Iris pigment epithelial cell (primary cell): ENCODE measurements around the gene CLEC16A.

Source experiments
- DNase-seq: peaks from one replicate; pipeline ENCODE4 v3.0.0-alpha.2; 2011; ENCODE audit warnings: low read depth

CLEC16A gene

DNA sequence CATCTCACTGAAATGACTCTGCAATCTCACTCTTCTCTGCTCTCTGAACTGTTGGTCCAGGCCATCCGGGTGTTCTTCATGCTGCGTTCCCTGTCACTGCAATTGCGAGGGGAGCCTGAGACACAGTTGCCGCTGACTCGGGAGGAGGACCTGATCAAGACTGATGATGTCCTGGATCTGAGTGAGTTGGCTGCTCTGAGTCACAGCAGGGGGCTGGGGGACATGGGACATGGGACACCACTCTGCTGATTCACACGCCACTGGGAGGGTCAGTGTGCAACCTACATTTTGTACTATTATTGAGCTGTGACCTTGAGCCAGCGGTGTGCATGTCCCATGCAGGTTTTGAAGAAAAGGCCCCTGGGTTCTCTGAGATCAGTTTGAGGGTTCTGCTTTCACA lies 116.5 kb downstream of the CLEC16A start:
- no peak for DNase-seq

DNA sequence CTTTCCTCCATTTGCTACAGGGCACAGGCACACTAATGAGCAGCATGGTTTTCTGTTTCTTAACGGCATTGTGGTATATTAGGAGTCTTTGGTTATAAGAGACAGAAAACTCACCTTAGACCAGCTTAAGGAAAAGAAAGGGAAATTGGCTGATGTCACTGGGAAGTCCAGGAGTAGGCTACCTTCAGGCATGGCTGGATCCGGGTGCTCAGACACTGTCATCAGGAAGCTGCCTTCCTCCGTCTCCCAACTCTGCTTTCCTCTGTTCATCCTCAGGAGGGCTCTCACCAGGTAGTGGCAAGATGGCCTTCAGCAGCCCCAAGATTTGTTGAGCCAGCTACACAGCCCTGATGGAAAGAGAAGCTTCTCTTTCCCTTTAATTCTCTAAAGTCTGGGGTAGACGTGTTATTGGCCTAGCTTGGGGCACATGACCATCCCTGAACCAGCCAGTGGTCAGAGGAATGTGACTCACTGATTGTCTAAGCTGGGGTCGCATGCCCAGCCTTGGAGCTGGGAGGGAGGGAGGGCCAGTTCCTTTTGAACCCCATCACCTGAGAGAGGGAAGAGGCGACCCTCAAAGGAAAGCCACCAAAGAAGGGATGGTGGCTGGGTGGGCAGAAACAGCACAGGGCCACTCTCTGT lies 117.4 kb downstream of the CLEC16A start:
- no peak for DNase-seq

DNA sequence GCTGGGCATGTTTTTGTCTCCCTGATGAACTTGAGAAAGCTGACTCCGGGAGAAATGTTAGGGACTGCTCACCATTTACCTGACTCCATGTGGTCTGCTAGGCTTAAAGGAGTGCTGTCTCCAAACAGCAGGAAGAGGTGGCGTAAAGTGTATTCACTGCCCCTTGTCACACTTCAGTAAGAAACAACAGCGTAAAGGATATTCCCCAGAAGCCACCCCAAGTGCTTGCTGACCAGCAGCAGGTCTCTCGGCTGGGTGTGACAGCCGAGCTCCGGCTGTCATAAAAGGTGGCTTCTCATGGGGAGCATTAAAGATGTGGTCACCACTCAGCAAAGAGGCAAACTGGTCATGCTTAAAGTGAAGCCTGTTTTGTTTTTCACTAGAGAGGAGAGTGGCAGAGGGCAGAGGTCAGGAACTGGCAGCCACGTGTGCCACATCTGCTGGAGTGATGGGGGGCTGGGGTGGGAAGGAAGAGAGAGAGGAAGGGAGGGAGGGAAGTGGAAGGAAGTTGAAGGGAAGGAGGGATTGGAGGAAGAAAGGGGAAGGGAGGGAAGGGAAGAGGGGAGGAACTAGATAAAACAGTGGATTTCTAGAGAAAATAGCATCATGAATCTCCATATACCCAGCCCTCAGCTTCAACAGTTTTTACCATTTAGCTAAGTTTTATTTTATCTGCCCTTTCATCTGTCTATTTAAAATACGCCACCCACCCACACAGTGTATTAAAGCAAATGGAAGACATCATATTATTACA lies 119.3 kb downstream of the CLEC16A start:
- DNase-seq = no peak

DNA sequence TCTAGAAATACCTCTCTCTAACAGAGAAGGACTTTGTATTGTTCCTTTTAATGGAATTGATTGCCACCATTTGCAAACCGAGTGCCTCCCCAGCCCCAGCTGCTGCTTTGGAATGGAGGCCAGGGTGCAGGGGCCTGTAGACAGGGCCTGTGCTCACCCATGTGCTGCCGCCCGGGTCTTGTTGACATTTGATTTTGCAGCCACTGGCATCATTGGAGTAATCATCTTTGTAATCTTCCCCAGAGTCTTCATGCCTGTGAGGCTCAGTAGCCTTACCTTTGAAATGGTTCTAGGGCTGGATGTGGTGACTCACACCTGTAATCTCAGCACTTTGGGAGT lies 119.8 kb downstream of the CLEC16A start:
- no peak for DNase-seq

DNA sequence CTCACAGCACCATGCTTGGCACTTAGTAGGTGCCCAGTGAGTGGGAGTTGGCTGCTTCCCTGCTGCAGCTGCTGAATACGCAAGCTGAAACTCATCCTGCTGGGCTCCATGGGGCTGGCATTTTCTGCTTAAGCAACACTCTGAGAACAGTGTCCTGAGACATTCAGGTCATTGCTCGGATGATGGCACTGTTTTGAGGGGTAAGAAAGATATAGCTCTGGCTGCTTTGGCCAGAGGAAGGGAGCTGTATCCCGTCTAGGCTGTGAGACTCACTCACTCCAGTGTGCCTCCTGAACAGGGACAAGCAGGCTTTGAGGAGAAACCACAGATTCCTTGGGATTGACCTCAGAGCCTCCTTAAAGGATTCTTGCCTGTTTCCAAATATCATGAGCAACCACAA lies 120.5 kb downstream of the CLEC16A start:
- no peak for DNase-seq

DNA sequence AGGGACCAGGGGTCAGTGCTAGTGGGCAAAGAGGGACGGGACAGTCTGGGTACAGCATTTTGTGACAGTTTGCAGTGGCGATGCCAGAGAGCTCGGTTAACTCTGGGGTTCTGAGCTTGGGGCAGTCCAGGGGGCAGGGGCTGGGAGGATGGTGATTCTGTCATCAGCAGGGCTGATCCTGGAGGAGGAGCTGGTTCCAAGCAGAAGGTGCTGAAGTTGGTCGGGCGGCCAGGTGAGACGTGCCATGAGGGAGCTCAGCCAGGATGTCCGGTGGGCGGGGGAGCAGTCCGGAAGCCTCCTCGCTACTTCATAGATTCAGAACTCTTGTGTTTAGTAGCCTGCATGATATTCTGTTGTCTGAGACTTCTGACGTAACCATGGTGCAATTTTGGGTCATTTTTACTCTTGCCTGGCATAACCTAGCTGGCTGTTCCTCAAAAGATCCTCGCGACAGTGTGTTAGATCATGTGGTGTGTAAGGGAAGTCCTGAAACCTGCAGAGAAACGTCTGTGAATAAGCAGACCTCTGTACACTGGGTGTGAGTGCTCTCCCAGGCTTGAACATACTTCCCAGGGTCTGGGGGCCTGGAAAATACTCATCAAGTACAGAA lies 122.0 kb downstream of the CLEC16A start:
- DNase-seq = no peak

DNA sequence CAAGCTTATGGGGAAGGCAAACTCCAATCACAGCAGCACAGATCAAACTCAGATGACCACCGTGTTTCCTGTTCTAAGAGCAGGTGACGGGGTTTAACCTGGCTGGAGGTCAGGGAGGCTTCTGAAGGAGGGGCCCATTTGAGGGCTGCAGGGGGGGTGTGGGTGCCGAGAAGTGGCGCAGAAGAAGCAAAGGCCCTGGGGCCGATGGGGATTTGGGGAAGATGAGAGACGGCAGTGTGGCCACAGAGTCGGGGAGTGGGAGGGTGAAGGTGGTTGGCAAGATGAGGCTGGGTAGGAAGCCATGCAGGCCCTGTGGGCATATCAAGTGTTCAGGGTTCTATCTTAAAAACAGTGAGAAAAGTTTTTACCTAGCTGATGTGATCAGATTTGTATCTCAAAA lies 122.9 kb downstream of the CLEC16A start:
- no peak for DNase-seq

DNA sequence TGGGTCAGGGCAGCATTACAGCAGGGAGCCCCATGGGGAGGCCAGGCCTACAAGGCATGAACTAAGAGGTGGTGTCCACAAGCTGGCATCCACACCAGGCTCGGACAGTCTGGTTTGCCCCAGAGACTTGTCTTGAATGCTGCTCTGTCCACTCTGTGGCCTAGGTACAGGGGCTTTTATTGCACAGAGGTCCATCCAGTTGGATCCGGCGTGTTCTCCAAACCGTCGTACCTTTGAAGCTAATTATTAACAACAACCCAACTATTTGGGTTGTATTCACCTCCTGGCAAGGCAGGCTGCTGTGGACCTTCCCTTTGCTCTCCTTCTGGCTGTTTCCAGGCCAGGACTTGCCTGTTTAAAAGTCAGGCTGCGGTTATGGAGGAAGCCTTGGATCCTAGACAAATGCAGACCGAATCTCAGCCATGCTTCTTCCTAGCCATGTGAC lies 123.4 kb downstream of the CLEC16A start:
- no peak for DNase-seq

DNA sequence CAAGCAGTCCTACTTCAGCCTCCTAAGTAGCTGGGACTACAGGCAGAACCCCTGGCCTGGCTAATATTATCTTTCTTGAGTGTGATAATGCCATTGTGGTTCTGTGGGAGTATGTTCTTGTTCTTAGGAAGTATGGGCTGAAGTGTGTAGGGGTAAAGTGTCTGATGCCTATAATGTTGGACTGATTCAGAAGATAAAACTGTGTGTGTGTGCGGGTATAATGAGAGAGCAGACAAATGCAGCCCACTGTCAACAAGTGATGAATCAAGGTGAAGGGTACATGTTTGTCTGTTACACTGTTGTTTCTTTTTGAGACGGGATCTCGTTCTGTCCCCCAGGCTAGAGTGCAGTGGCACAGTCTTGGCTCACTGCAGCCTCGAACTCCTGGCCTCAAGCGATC lies 127.5 kb downstream of the CLEC16A start:
- DNase-seq = no peak

DNA sequence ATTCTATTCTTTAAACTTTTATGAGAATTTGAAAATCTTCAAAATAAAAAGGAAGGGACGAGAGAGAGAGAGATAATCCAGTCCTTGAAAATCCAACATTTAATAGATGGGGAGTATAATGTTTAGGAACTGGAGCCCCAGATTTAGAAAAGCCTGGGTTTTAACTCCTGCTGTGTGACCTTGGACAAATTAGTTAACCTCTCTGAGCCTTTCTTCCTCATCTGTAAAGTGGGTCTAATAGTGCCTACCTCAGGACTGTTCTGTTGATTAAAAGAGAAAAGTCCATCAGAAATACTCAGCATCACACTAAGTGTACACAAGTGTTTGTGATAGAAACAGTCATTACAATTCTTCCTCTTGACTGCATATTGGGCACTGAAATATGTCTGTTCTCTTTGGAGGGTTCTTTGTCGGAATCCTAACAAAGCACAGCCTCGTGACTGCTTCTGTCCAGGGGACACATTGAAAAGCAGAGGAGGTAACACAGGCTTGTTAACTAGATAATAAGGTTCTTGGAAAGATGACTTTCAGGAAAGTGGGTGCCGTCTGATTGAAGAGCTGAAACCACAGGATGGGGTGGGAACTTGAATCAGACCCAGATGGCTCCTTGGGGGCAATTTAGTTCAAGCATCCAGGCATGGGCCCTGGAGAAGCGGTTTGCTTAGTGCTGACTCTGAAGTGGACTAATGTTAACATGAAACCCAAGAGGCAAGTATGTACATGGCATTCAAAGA lies 128.2 kb downstream of the CLEC16A start:
- no peak for DNase-seq

DNA sequence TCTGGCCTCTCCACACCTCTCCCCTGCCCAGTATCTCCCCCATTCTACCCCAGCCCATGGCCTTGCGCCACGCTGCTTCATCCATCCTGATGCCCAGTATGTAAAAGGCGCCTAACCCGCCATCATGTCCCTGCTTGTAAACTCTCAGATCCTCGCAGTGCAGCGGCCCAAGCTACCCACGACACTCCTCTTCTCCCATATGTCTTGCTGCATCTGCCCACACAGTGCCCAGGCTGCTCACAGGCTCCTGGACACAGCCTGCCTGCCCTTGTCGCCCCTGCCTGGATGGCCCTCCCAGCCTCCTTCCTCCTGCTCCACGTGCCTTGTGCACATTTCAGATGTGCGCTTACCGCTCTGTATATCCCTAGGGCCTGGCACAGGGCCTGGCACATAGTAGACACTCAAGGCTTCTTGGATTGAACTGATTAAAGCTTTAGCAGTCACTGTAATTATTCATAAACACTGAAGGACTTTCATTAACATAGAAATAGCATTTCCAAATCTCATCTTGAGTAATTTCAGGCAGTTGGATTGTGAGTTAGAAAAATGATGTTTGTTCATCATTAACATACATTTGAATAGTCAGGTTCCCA lies 129.1 kb downstream of the CLEC16A start:
- DNase-seq = no peak

DNA sequence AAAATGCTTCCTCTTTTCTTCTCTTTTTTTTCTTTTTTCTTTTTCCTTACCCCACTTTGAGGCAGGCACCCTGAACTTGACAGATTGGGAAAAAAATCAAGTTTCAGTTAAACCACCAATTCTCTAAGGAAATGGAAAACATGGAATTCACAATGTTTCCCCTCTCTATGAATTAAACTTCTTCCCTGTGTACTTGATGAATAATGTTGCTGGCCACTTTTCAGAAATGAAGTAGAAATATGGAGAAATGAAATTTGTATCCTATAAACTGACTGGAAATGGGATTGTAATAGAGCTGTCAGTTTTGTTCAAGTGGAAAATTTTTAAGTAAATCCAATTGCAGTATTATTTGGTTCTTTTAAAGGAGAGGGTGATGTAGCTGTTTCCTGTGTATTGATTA lies 129.8 kb downstream of the CLEC16A start:
- no peak for DNase-seq

DNA sequence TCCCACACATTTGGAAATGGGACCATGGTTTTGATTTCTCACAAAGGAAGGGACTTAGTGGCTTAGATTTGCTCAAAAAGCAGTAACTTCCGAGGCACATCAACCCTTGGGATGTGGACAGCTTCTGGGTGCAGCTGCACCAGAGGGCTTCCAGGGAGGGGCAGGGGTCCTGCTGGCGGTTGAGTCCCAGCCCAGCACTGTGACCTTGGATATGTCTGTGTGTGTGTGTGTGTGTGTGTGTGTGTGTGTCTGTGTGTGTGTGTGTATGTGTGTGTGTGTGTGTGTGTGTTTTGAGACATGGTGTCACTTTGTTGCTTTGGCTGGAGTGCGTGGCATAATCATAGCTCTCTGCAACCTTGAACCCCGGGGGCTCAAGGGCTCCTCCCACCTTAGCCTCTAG lies 130.8 kb downstream of the CLEC16A start:
- no peak for DNase-seq

DNA sequence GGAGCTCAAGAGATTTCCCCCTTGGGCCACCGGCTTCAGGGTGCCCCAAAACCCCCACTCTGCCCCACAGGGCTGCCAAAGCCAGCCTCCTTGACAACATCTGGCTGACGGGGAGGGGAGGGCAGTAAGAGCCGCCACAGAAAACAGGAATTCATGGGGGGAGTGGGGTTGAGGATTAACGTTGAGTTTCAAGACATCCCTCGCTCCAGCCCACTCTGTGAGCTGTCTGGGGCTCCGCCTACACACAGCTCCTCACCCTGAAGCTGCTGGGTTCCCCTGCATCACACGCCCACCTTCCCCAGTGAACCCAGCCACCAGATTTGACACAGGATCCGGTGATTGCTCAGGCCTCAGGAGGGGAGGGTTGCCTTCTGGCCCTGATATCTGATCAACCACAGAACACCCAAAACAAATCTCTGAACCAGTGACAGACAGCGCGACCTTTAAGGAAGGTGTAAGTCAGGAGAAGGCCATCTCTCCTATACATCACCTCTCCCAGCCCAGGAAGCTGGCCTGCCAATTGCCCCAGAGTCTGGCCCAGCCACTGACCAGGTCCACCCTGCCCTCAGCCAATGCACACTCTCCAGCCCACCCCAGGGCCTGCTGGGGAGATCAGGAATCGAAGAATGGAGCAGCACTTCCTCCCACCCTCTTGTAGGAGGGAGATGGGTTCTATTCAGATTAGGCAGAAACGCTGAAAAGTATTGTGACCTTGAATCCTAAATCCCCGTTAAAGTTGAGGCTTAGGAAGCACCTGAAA lies 132.1 kb downstream of the CLEC16A start:
- DNase-seq = peak; percentile 43

DNA sequence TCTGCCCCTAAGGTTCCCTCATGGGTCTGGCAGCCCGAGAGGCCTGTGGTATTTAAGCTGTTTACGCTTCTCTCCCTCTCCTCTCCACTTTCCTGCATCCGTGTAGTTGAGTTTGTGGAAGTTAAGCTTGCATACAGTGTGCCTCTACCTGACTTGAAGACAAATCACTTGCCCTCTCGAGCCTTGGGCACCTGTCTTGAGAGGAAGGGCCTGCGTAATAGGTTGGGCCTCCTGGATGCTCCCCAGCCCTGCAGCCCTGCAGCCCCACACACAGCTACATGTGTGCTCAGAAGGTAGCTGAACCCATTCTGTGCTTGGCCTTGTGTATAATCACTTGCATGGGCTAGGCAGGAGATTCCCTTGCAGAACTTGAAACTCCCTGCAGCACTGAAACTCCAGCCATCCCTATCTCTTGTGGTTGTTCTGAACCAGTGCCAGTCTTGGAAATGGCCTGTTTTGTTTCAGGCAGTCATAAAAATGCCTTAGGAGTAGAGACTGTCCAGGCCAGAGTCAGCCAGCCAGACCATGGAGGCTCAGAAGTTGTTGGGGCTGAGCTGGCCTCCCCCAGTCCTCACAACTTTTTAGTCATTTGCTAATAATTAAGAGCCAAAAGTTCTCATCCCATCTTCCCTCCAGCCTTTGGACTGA lies 134.6 kb downstream of the CLEC16A start:
- peak; percentile 68 for DNase-seq

DNA sequence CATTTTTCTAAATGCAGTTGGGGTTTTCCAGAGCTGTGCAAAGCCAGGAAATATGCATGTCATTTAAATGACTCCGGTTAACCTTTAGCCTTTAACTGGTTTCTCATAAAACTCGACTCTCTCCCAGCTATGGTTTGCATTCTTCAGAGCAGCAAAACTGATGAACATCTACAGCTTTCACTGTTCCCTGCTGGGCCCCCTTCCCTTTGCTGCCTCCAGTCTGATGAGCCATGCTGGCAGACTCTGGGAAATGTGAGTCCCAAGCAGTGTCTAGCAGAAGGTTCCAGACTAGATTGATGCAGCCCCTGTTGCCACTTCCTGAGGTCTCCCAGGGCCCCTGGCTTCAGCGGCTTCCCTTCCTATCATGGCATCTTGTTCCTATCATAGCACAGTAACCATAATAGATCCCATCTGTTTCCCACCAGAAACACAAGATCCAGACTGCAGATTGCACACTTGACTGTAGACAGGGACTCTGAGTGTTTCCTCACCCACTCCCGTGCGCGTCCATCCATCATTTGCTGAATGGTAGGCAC lies 135.4 kb downstream of the CLEC16A start:
- peak; percentile 95 for DNase-seq

DNA sequence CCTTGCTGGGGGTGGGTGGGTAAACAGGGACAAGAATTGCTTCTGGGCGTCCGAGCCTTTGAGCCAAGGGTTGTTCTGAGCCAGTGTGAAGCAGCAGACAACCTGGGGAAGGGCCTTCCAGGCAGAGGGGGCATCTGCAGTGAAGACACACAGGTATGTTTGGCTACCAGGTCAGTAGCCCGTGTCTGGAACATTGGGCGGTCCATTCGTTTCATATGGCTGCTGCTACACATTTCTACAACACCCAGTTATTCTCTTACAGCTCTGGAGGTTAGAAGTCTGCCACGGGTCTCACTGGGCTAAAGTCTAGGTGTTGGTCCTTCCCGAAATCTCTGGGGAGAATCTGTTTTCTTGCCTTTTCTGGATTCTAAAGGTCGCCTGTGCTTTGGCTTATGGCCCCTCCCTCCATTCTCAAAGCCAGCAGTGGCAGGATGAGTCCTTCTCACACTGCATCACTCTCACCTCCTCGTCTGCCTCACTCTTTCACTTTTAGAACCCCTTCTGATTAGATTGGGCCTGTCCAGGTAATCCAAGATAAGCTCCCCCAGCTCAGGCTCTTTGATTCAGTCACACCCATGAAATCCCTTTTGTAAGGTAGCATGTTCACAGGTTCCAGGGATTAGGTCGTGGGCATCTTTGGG lies 136.1 kb downstream of the CLEC16A start:
- DNase-seq = no peak

DNA sequence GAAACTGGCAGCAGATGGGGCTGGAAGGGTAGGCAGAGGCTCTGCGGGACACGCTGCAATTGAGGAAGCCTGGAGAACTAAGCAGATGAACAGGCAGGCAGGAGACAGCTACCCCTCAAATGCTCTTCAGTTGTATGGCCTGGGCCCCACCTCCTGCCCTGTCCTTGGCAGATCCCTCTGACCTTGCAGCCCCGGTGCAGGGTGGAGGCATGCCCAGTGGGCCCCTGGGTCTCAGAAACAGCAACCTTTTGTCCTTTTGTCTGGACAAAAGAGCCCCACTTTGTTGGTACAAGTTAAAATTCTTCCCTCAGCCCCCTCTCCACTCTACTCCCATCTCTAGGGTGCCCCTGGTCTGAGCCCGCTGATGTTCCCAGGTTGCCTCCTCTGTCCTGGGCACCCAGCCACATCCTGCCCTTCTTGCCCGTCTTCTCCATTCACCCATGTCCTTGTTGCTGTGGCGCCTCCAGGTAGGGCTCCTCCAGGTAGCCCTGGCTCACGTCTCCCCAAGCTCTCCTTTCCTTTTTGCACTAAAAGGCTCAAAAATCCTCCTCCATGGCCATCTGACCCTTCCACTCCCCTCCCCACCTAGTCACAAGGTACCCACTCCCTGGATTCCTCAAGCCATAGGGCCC lies 136.8 kb downstream of the CLEC16A start:
- DNase-seq = no peak

DNA sequence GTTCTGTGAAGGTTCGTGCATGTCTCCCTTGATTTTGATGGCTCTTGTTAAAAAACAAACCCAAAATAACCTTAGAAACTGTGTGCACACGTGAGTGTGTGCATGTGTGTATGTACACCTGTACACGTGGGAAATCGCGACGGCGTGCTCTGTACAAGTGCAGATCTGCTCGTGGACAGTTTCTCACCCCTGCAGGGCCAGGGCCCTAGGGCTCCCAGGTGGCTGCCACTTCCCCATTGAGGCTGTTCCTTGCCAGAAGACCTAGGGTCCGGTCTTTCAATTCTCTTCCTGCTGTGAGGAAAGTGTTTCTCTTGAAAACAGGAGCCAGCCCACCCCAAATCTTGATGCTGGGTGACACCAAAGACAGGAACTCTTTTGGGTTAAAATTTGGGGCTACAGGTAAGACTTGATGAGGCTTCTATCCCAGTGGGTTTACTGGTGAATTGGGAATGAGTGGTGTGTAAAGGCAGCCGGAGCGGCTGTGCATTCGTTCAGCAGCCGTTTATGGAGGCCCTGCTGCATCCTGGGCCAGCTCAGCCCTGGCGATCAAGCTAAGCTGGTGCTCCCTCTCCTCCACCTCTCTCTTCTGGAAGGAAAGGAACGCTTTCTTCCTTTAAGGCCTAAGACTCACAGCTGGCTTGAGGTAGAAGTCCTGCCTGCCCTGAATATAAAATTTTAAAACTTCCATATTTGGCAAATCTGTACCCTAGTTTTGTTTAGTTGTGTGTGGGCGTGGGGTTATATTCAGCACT lies 137.9 kb downstream of the CLEC16A start:
- DNase-seq = no peak
